Fibroblast of pulmonary artery (primary cell): ENCODE results near the gene EEFSEC.
A peak's percentile ranks its signal among the peaks of the same experiment; 100 is the strongest.

Source experiments
- DNase-seq: peaks from one replicate; pipeline ENCODE4 v3.0.0-alpha.2; 2010; ENCODE audit warnings: low read depth
- H3K4me3 ChIP-seq: replicated peaks from 2 replicates; pipeline ENCODE4 v1.5.1; 2011; ENCODE audit warnings: low read depth, mild to moderate bottlenecking, control low read depth, low read length, moderate library complexity
- TF ChIP-seq, protein P1 (sequence below): IDR thresholded peaks from 2 replicates; pipeline ENCODE4 v1.5.1; 2011; ENCODE audit warnings: mild to moderate bottlenecking, control low read depth, low read length, inconsistent platforms; ENCODE audit errors: missing control alignments

The EEFSEC gene

DNA sequence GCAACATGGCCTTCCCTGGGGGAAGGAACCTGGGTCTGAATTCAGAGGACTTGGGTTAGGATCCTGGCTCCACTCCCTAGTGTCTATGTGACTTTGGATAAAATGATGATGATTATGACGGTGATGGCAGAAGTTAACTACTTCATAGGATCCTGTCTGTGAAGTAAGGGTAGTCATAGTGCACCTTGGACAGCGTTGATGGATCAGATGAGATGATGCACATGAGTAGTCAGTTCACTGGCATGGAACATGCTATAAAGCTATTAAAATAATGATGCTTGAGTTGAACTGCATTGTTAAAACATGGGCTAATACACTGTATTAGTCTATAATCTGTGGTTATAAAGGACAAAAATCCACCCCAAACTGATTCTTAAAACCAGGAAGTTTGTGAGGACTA, 62.0 kb downstream of the EEFSEC start:
- no peak overlapping the region for H3K4me3 ChIP-seq
- no peak for DNase-seq
- TF ChIP-seq, protein P1, sequence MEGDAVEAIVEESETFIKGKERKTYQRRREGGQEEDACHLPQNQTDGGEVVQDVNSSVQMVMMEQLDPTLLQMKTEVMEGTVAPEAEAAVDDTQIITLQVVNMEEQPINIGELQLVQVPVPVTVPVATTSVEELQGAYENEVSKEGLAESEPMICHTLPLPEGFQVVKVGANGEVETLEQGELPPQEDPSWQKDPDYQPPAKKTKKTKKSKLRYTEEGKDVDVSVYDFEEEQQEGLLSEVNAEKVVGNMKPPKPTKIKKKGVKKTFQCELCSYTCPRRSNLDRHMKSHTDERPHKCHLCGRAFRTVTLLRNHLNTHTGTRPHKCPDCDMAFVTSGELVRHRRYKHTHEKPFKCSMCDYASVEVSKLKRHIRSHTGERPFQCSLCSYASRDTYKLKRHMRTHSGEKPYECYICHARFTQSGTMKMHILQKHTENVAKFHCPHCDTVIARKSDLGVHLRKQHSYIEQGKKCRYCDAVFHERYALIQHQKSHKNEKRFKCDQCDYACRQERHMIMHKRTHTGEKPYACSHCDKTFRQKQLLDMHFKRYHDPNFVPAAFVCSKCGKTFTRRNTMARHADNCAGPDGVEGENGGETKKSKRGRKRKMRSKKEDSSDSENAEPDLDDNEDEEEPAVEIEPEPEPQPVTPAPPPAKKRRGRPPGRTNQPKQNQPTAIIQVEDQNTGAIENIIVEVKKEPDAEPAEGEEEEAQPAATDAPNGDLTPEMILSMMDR = no peak

DNA sequence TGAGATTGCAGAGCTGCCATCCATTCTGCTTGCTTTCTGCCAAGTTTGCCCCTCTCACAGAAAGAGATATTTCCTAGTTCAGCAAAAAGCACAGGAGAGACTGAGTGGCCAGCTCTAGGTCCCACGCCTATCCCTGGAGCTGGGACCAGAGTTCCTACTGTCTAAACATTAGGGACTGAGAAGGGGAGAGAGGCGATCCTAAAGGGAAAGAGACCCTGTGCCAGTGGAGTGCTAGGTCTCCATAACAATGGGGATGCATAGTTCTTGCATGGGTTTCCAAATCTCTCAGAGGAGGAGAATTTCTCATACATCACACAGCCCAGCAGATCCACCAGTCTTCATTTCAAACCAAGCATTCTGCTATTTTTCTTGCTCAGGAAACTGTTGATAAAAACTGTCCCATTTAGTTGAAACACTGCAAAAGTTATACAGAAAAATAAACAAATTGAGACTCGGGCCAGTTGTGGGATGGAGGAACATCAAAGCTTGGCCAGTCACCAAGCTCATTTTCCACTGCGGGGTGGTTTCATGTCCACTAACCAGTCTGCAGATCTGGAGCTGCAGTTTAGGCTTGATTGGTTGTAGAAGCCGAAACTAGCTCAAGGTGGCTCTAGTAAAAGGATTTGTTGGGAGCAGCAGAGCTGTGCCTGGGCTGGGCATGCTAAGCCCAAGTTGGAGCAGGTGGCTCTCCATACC, 62.7 kb downstream of the EEFSEC start:
- H3K4me3 ChIP-seq = no peak overlapping the region
- DNase-seq = no peak
- TF ChIP-seq, protein P1 = no peak

DNA sequence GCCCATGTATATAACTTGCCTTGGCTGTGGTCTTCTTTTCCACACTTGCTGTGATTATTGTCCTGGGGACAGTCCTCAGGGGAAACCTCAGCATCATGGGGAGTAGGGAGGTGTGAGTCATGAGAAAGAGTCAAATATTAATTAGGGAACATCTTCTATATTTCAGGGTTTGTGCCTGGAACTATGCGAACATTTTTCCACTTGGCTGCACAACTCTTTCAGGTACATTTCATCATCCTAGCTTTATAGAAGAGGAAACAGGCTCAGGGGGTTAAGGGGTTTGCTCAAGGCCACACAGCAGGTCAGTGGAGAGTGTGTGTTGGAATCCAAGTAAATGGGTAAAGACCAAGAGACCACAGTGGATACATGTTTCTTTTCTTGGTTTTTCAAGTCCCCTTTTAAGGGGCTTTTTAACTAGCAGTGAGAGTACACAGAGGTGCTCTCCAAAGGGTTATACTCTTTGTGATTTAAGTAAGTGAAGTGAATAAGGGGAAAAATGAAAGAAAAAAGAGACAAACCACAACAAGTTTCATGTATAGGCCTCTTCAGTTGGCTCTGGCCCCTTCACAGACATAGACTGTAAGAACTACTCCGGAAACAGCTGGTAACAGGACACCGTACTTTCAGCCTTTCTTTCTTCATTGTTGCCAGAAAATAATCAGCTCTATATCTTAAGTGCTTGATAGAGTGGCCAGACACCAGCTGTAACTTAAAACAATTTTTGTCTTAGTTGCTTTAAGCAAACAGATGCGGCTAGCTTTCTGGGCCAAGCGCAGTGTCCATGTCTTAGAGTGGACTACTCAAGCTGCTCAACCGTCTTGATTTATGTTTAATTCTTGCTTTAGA, 64.6 kb downstream of the EEFSEC start:
- TF ChIP-seq, protein P1 = no peak
- H3K4me3 ChIP-seq = no peak overlapping the region
- DNase-seq = peak; percentile 74

DNA sequence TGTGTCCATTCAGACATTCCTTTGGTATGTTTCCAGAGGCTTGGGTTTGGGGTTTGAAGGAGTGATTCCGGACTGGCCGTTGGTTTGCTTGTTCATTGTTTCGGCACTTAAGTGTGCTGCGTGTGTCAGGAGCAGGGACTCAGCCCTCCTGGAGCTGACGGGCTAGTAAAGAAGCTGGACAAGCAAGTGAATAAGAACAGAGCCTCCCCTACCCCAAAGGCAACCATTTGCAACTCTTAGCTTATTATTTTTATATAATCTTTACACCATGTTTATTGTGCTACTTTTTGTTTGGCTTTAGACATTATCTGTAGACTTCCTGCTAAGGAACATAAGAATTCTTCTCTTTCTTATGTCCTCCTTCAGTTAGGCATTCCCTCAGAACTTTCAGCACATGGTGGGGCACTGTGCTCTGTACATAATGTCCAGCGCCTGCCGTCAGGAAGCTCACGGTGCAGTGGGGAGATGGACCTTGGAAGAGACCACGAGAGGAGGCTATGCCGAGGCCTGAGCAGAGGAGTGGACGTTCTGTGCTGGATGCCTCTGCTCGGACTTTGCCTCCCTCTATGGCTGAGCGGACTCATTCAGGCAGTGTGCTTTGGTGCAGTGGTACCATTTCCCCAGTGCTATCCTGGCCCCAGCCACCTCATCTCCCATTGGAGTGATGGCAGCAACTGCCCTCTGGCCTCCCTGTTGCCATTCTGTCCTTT, 65.4 kb downstream of the EEFSEC start:
- DNase-seq = no peak
- TF ChIP-seq, protein P1 = no peak
- no peak overlapping the region for H3K4me3 ChIP-seq

DNA sequence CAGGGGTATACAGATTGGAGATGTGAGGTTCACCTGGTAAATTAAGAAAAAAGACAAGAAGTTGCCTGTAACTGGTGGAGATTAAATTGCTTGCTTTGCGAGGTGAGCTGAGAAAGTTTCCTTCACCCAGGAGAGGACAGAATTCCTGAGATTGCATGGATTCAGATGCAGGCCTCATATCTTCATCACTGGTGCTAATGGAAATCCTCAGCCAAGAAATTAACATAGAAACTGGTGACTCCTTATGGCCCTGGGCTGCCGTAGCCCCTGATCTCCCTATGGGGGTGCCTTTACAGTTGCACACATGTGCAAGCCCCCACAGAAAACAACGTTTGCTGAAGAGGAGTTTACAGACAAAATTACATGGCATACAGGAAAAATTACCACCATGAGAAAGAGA, 68.0 kb downstream of the EEFSEC start:
- no peak overlapping the region for H3K4me3 ChIP-seq
- TF ChIP-seq, protein P1 = no peak
- no peak for DNase-seq

DNA sequence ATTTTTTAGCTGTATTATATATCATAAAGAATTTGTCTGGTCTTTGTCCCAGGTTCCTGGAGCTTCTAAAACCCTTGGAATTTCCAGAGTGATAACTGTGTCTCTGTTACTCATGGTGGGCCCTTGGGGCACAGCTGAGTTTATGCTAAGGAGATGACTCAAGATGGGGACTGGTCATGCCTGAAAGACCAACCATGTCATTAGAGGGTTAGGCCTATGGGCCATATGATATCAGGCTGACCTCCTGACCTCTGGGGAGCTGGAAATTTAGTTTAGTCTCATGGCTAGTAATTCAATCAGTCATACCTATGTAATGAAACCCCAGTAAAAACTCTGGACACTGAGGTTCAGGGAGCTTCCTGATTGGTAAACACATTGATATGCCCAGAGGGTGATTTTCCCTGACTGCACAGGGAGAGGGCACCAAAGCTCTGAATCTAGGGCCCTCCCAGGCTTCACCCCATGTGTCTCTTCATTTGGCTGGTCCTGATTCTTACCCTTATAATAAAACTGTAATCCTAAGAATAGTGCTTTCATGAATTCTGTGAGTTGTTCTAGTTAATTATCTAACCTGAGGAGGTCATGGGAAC, 69.6 kb downstream of the EEFSEC start:
- no peak overlapping the region for H3K4me3 ChIP-seq
- no peak for DNase-seq
- TF ChIP-seq, protein P1 = no peak
